Measurements from ENCODE around the gene GSG1L. TPM values are rescaled to one million over a fixed set of nuclear protein-coding genes. Genes with fewer than 3 reads are reported as not detected.

GSG1L gene
- total RNA-seq, 1 donor: under 0.01 TPM

DNA sequence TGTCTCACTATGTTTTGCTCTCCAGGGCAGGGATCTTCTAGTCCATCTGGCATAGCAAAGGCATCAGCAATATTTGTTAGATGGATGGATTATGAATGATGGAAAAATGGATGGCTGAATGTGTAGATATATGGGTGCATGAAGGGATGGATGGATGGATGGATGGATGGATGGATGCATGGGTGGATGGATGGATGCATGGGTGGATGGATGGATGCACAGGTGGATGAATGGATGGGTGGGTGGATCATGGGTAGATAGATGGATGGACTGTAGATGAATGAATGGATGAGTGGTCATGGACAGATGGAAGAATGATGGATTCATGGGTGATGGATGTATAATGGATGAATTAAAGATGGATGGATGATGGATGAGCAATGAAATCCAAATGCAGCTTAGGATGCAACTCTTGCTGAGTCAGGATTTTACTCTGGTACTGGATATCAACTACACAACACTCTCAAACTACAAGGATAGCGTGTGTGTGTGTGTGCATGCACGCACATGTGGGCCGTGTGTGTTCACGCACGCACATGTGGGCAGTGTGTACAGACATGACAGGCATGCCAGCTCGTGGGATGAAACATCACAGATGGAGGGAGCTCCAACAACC lies 34.0 kb downstream of the GSG1L start:
- H3K4me1 ChIP-seq (ENCODE audit: insufficient read depth, low read length): no peaks in the 10 kb centered on the region
- no peak overlapping the region for H3K4me3 ChIP-seq (ENCODE audit: low read length)
- H3K9me3 ChIP-seq (ENCODE audit: low read depth, low read length): no peaks in the 10 kb centered on the region
- H3K27me3 ChIP-seq (ENCODE audit: insufficient read depth, low read length): no peaks in the 10 kb centered on the region

DNA sequence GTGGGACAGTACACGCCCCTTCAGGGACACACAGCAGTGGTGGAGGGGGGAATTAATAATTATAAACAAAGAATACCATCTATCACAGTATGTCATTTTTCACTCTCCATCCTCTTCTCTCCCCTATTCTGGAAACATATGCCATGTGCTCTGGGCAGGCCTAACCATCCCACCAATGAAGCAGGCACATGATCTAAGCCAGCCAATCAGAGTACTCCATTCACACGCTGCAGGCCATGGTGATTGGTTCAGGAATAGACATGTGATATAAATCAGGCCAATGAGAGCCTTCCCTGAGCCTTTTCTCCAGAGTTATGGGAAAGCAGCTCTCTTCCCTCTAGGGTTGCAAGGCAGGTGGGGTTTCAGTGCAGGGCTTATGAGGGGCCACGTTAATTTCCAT lies 36.5 kb downstream of the GSG1L start:
- no peaks in the 10 kb centered on the region for H3K27me3 ChIP-seq (ENCODE audit: insufficient read depth, low read length)
- H3K9me3 ChIP-seq (ENCODE audit: low read depth, low read length): no peaks in the 10 kb centered on the region
- no peaks in the 10 kb centered on the region for H3K4me1 ChIP-seq (ENCODE audit: insufficient read depth, low read length)
- H3K4me3 ChIP-seq (ENCODE audit: low read length): no peak overlapping the region

DNA sequence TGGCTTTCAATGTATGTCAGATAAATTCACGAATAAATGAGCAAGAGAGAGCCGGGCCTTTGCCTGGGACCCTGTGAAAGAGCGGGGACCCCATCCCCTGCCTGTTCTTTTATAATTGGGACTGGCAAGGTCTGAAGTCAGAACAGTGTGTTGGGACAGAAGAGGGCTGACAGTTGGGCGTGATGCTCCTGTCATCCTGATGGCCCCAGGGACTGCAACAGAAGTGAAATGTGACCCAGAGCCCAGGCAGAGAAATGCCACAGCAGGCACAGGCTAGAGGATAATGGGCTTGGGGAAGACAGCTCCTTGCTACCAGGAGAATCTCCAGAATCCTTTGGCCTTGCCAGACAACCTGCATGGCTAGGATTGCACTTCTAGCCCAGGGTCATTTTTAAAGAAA lies 37.9 kb downstream of the GSG1L start:
- Histone ChIP-seq H3K9me3 (ENCODE audit: low read depth, low read length) (no peaks in the 10 kb centered on the region), H3K27me3 (ENCODE audit: insufficient read depth, low read length) (no peaks in the 10 kb centered on the region)

DNA sequence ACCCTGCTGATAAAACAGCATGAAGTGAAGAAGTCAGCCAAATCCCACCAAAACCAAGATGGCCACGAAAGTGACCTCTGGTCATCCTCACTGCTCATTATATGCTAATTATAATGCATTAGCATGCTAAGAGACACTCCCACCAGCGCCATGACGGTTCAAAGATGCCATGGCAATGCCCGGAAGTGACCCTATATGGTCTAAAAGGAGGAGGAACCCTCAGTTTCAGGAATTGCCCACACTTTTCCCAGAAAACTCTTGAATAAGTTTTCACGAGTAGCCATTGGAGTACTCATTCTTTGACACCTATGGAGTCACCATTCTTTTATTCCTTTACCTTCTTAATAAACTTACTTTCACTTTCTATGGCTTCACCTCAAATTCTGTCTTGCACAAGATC lies 44.3 kb downstream of the GSG1L start:
- Histone ChIP-seq H3K4me3 (ENCODE audit: low read length) (no peak overlapping the region), H3K4me1 (ENCODE audit: insufficient read depth, low read length) (no peaks in the 10 kb centered on the region), H3K27me3 (ENCODE audit: insufficient read depth, low read length) (no peaks in the 10 kb centered on the region), H3K9me3 (ENCODE audit: low read depth, low read length) (no peaks in the 10 kb centered on the region)

More for the DNA sequence above, 37.9 kb downstream of the GSG1L start:
- Histone ChIP-seq H3K4me1 (ENCODE audit: insufficient read depth, low read length) (no peaks in the 10 kb centered on the region), H3K4me3 (ENCODE audit: low read length) (no peak overlapping the region)

DNA sequence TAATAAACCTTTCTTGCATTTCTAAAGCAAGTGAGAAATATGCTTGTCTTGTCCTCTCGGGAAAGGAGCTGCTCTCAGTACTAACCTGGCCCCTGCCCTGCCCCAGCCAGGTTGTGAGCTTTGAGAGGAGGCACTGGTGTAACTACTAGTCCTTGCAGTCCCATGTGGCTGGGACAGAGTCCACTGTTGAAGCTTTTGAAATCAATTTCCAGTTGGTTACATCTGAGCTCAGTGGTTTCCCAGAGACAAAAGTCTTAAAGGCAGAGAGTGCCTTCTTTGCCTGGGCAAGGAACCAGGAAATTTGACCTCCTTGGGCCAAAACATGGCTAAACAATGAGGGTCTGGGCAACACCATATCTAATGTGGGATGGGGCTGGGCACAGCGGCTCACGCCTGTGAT lies 48.7 kb downstream of the GSG1L start:
- Histone ChIP-seq H3K4me1 (ENCODE audit: insufficient read depth, low read length) (no peaks in the 10 kb centered on the region), H3K27me3 (ENCODE audit: insufficient read depth, low read length) (no peaks in the 10 kb centered on the region), H3K9me3 (ENCODE audit: low read depth, low read length) (no peaks in the 10 kb centered on the region), H3K4me3 (ENCODE audit: low read length) (no peak overlapping the region)

DNA sequence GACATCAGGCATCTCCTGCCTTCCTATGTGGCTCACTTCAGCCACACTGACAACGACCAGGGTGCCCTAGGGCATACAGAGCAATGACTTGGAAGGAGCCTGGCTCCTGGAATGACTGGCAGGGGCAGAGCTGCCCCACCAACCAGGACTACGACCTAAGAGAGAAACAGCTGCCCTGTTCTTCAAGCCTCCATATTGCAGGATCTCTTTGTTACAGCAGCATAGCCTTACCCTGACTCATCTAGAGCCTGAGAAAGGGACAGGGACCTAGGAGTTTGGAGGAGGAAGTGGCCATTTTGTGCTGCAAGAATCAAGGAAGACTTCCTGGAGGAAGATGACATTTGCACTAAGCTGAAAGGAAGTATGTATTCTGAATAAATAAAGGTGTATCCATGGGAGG lies 49.6 kb downstream of the GSG1L start:
- H3K9me3 ChIP-seq (ENCODE audit: low read depth, low read length): no peaks in the 10 kb centered on the region
- no peak overlapping the region for H3K4me3 ChIP-seq (ENCODE audit: low read length)
- no peaks in the 10 kb centered on the region for H3K27me3 ChIP-seq (ENCODE audit: insufficient read depth, low read length)
- H3K4me1 ChIP-seq (ENCODE audit: insufficient read depth, low read length): no peaks in the 10 kb centered on the region

DNA sequence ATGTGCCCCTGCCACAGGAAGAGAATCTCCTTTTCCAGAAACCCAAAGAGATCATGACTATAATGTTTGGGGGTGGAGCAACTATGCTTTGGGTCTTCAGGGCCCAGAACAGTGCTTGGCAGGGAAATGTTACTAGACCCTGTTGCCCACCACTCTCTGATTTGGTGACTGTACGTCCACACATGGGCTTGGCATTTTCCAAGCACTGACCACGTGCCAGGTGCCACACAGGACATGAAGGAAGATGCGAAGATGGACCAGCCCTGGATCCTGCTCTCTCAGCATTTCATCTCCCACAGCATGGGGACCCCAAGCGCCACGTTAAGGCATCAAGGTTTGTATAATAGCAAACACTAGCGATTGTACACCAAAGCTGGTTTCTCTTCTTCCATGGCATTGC lies 50.1 kb downstream of the GSG1L start:
- no peaks in the 10 kb centered on the region for H3K9me3 ChIP-seq (ENCODE audit: low read depth, low read length)
- H3K4me1 ChIP-seq (ENCODE audit: insufficient read depth, low read length): no peaks in the 10 kb centered on the region
- no peaks in the 10 kb centered on the region for H3K27me3 ChIP-seq (ENCODE audit: insufficient read depth, low read length)
- H3K4me3 ChIP-seq (ENCODE audit: low read length): no peak overlapping the region

DNA sequence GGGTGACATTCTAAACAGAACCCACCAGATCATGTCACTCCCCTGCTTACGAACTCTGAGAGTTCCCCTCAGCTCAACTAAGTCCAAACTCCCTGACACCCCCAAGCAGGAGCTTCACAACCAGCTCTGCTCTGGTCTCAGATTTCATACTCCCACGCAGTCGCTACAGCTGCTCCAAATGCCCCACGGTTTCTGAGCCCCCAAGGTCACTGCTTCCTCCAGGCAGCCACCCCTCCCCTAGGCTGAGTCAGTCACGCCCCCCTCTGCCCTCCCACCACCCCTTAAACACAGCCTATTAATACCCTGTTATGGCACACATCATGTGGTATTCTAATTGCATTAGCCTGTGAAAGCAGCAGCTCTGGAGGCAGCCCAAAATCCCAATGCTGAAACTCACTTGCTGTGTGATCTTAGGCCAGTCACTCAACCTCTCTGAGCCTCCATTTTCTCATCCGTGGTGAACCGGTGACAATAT lies 51.5 kb downstream of the GSG1L start:
- Histone ChIP-seq H3K27me3 (ENCODE audit: insufficient read depth, low read length) (no peaks in the 10 kb centered on the region), H3K9me3 (ENCODE audit: low read depth, low read length) (no peaks in the 10 kb centered on the region), H3K4me1 (ENCODE audit: insufficient read depth, low read length) (no peaks in the 10 kb centered on the region), H3K4me3 (ENCODE audit: low read length) (no peak overlapping the region)

DNA sequence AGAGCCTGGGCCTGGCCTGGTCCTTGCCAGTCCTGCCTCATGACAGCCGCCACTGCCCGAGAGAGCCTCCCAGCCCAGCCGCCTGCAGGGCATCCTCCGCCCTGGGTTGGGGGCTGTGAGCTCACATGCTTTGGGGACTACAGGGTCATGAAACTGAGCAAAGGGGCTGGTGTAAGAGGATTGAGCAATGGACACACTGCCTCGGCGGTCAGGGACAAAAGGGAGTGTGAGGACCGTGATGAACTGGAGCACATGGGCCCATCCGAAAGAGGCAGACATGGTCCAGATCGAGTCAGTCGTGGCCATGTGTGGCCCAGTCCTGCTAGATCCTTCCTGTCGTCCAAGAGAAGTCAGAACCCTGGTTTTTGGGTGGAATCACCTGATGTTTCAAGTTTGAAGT lies 52.3 kb downstream of the GSG1L start:
- H3K4me1 ChIP-seq (ENCODE audit: insufficient read depth, low read length): no peaks in the 10 kb centered on the region
- no peaks in the 10 kb centered on the region for H3K9me3 ChIP-seq (ENCODE audit: low read depth, low read length)
- no peak overlapping the region for H3K4me3 ChIP-seq (ENCODE audit: low read length)
- H3K27me3 ChIP-seq (ENCODE audit: insufficient read depth, low read length): no peaks in the 10 kb centered on the region

DNA sequence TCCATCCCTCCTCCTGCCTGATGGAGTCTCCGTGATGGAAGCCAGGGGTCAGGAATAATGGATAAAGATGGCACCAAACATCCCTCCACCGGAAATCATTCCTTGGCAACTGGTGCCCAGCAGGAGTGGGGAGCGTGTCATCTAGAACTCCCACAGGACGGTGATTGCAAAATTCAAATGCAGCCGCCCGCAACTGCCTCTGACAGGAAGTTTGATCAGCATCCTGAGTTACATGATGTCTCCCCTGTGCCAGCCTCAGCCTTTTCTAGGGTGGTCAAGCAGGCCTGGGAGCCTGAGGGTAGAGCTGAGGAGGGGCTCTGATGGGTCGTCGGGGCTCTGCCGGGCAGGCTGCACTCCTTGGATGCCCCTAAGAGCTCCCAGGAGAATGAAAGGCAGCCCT lies 52.8 kb downstream of the GSG1L start:
- Histone ChIP-seq H3K27me3 (ENCODE audit: insufficient read depth, low read length) (no peaks in the 10 kb centered on the region), H3K9me3 (ENCODE audit: low read depth, low read length) (no peaks in the 10 kb centered on the region), H3K4me3 (ENCODE audit: low read length) (no peak overlapping the region), H3K4me1 (ENCODE audit: insufficient read depth, low read length) (no peaks in the 10 kb centered on the region)

DNA sequence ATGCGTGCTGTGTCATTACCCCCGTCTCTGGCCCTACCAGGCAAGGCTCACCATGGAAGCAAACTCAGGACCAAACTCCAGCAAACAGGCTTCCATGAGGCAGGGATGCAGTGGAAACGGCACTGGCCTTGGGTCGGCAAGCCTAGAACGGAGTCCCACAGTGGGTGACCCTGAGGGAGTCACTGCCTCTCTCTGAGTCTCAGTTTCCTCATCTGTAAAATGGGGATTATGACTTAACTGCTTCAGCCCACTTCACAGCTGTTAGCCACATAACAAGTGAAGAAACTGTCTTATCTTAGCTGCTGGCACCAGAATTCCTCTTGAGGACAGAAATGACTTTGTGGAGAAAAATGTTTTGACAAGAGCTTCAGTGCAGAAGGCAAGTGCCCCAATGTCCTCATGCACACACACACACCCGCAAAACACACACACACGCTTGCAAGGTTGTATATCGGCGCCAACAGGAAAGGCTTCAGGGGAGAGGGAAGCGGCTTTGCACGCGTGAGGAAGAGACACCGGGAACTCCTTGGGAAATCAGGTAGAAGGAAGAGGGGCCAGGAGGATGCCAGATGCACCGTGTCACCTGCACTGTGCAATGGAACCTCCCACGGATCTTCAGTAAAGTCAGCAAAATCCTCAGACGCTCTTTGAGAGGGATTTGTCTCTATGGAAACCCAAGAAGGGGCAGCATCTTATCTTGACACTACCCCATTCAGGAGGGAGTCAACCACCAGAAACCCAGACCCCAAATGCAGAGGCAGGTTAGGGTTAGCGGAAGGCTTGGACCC lies 53.7 kb downstream of the GSG1L start:
- no peak overlapping the region for H3K4me3 ChIP-seq (ENCODE audit: low read length)
- no peaks in the 10 kb centered on the region for H3K9me3 ChIP-seq (ENCODE audit: low read depth, low read length)
- no peaks in the 10 kb centered on the region for H3K4me1 ChIP-seq (ENCODE audit: insufficient read depth, low read length)
- no peaks in the 10 kb centered on the region for H3K27me3 ChIP-seq (ENCODE audit: insufficient read depth, low read length)

DNA sequence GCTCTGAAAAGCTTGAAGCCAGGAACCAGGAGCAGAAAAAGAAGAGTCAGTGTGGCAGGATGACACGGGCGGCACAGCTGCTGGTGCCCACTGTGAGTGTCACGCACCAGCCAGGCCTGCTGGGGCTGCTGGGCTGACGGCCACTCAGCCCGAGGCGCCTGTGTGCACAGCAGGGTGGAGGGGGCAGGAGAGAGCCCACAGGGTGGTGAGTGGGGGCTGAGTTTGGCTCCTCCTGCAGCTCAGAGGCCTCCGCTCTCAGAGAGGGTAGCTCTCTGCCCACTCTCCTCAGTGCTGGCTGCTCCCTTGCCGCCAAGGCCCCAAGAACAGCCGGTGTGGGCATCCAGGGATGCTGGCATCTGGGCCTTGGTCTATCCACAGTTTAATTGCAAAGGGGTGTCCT lies 59.6 kb downstream of the GSG1L start:
- no peaks in the 10 kb centered on the region for H3K4me1 ChIP-seq (ENCODE audit: insufficient read depth, low read length)
- no peaks in the 10 kb centered on the region for H3K27me3 ChIP-seq (ENCODE audit: insufficient read depth, low read length)
- H3K4me3 ChIP-seq (ENCODE audit: low read length): no peak overlapping the region
- no peaks in the 10 kb centered on the region for H3K9me3 ChIP-seq (ENCODE audit: low read depth, low read length)

DNA sequence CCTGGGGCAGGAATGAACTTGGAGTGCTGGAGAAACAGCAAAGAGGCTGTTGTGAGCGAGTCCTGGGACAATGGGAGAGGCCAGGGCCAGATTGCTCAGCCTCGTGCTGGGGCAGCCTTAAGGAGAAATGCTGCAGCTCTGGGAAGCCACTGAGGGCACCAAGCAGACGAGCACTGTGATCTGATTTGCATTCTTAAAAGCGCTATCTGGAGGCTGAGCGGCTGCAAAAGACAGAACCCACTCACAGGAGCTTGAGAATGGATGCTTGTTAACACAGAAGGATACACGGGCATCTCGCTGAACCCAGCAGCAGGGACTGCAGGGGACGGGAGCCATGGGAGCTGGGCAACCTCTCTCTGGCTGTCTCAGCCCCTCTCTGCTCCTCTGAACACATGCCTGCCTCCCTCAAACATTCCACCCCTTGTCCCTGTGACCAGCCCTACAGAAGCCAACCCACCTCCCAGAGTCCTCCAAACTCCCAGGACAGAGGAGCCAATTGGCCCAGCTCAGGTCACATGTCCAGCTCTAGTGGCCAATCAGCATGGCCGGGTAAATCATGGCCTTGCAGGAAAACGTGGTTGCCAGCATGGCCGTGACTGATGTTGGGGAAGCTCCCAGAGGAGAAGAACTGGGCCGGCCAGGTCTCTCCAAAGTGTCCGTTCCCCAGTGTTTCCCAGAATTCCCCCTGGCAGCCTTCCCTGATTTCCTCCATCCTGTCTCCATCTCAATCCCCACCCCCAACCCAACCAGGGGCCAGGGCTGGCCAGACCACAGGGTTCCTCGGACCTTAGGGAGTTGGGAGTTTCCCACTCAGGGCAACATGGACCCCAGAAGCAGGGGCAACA lies 60.3 kb downstream of the GSG1L start:
- no peaks in the 10 kb centered on the region for H3K4me1 ChIP-seq (ENCODE audit: insufficient read depth, low read length)
- no peaks in the 10 kb centered on the region for H3K9me3 ChIP-seq (ENCODE audit: low read depth, low read length)
- no peaks in the 10 kb centered on the region for H3K27me3 ChIP-seq (ENCODE audit: insufficient read depth, low read length)
- no peak overlapping the region for H3K4me3 ChIP-seq (ENCODE audit: low read length)

DNA sequence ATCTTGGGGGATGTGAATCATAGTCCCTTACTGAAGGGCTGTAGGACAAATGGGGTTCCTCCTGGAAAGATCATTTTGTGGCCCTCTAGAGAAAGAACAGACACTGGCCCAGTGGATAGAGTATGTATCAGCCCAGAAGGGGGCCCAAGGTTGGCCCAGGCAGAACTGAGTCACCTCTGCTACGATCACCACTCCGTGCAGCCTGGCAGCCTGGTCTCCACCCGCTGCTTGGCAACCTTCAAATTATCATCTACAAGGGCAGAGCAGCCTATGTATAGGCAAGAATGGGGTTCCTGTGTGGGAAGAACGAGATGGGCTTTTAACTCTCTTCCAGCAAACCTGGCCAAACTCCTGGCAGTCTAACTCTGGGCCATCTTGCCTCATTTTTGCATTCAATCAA lies 61.9 kb downstream of the GSG1L start:
- no peaks in the 10 kb centered on the region for H3K9me3 ChIP-seq (ENCODE audit: low read depth, low read length)
- no peaks in the 10 kb centered on the region for H3K27me3 ChIP-seq (ENCODE audit: insufficient read depth, low read length)
- no peaks in the 10 kb centered on the region for H3K4me1 ChIP-seq (ENCODE audit: insufficient read depth, low read length)
- no peak overlapping the region for H3K4me3 ChIP-seq (ENCODE audit: low read length)

DNA sequence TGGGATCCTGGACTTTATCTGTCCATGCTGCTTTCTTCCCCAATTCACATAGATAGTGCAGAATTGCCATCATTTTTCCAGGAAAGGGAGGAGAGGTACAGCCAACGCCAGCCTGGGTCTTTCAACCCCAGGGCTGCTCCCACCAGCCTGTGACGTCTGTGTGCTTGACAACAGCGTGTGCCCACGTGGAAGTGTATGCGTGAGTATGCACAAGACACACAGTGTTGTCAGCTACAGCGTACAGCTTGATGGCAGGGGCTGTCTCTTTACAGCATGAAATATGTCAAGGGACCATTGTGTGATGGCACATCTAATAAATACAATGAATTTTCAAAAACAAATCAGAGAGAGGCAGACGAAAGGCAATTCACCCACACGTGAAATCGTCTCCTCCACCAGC lies 62.3 kb downstream of the GSG1L start:
- Histone ChIP-seq H3K27me3 (ENCODE audit: insufficient read depth, low read length) (no peaks in the 10 kb centered on the region), H3K4me3 (ENCODE audit: low read length) (no peak overlapping the region), H3K4me1 (ENCODE audit: insufficient read depth, low read length) (no peaks in the 10 kb centered on the region), H3K9me3 (ENCODE audit: low read depth, low read length) (no peaks in the 10 kb centered on the region)
